ENCODE measurements around the gene SLC34A3. TPM values are rescaled to one million over a fixed set of nuclear protein-coding genes. Genes with fewer than 3 reads are reported as not detected.
"Not testable (repeated sequence)": the region's sequence is repeated elsewhere in the genome, so short reads cannot be mapped to it uniquely, and the experiment has no call there.

Gene SLC34A3
- total and polyA plus RNA-seq, 12 donors = not detected

- H3K36me3 ChIP-seq = no peaks in the 10 kb centered on the region
- peak overlapping the region in 3 of 10 donors; percentile 2 to 37 (median 8) for H3K27ac ChIP-seq
- intact Hi-C loops (cut with DNase I) = loop anchor here in 2 of 10 donors (5.0 to 10.0 kb wide), 2 partner anchors 119 to 452 kb away; no protein-coding TSS in a partner anchor
- ATAC-seq (peak; percentile 19 to 53 (median 44)), DNase-seq (peak; percentile 85 to 88)
- no peaks in the 10 kb centered on the region for H3K9me3 ChIP-seq
- peak overlapping the region in 8 of 10 donors; percentile 9 to 40 (median 32) for H3K4me3 ChIP-seq
- TF ChIP-seq CTCF (IDR thresholded peaks at IDR 0.05) = peak; percentile 96 to 99 (median 98)
- H3K4me1 ChIP-seq = peaks cover 14 to 47% (median 32%) of the 10 kb centered on the region in 9 donors
- H3K27me3 ChIP-seq = peaks cover 8 to 34% (median 30%) of the 10 kb centered on the region in 7 donors
- WGBS, 2 donors = 8 to 13% methylated on average over 31 of the region's 31 CpGs
Observed at GRCh38 chr9:137236238-137236935, 5.7 kb downstream of the SLC34A3 start.

GRCh38 chr9:137236936-137237421, 6.3 kb downstream of the SLC34A3 start:
- Histone ChIP-seq H3K4me3 (peak overlapping the region in 5 of 10 donors; percentile 20 to 40 (median 34)), H3K4me1 (peaks cover 14 to 50% (median 36%) of the 10 kb centered on the region in 9 donors), H3K9me3 (no peaks in the 10 kb centered on the region), H3K27me3 (peaks cover 2 to 31% (median 24%) of the 10 kb centered on the region in 7 donors), H3K27ac (peak overlapping the region in 2 of 10 donors; percentile 2 to 8), H3K36me3 (peaks cover 0 to 4% (median 1%) of the 10 kb centered on the region in 9 donors)
- no peak for DNase-seq
- TF ChIP-seq CTCF (IDR thresholded peaks at IDR 0.05) = no peak
- intact Hi-C loops (cut with DNase I) = loop anchor here in 2 of 10 donors (5.0 to 10.0 kb wide), 2 partner anchors 120 to 452 kb away; no protein-coding TSS in a partner anchor
- 55 to 56% methylated on average over 11 of the region's 11 CpGs for WGBS, 2 donors
- ATAC-seq = no peak

GRCh38 chr9:137237759-137238726, 7.3 kb downstream of the SLC34A3 start:
- TF ChIP-seq CTCF (IDR thresholded peaks at IDR 0.05) = no peak
- Histone ChIP-seq H3K27ac (peak overlapping the region in 1 of 10 donors; percentile 46), H3K4me3 (no peak overlapping the region), H3K27me3 (peaks cover 0 to 20% (median 14%) of the 10 kb centered on the region in 7 donors), H3K36me3 (peaks cover 0 to 15% (median 10%) of the 10 kb centered on the region in 9 donors), H3K9me3 (no peaks in the 10 kb centered on the region), H3K4me1 (peaks cover 16 to 61% (median 46%) of the 10 kb centered on the region in 9 donors)
- intact Hi-C loops (cut with DNase I) = loop anchor here in 2 of 10 donors (5.0 to 10.0 kb wide), 2 partner anchors 121 to 453 kb away; no protein-coding TSS in a partner anchor
- WGBS, 2 donors = 71 to 74% methylated on average over 13 of the region's 13 CpGs
- DNase-seq (no peak), ATAC-seq (no peak)

- not testable (repeated sequence) for H3K9me3 ChIP-seq, ATAC-seq, DNase-seq, H3K27me3 ChIP-seq
- peak overlapping the region; percentile 88 to 100 (median 98) for H3K27ac ChIP-seq
- whole genome bisulfite sequencing, 2 donors = 57 to 60% methylated on average over 27 of the region's 27 CpGs
- intact Hi-C loops (cut with DNase I) = loop anchor here in 3 of 10 donors (2.0 to 10.0 kb wide), 3 partner anchors 17 to 455 kb away; partner anchors contain the start of gene RNF208 (in 1 of the 3)
- H3K4me1 ChIP-seq = peaks cover 16 to 76% (median 56%) of the 10 kb centered on the region in 9 donors
- H3K4me3 ChIP-seq = peak overlapping the region; percentile 48 to 97 (median 70)
- H3K36me3 ChIP-seq = peaks cover 0 to 26% (median 12%) of the 10 kb centered on the region in 9 donors
Observed at GRCh38 chr9:137239541-137240200, 9.0 kb downstream of the SLC34A3 start.

Data from heart right ventricle (tissue), 16 donors.